Thymus (tissue), 11 donors: ENCODE results near the gene RITA1. TPM values are rescaled to one million over a fixed set of nuclear protein-coding genes. Genes with fewer than 3 reads are reported as not detected.

Experiments used
- DNase-seq, 9 donors: peaks; one replicate each; pipeline ENCODE4 v3.0.0-alpha.2; 2013; ENCODE audit warnings: low spot score in 9 of 9, low read depth in 6 of 9, missing footprints in 1 of 9
- H3K27ac ChIP-seq, 2 donors: one replicate each; pipeline ENCODE4 v1.5.1; 2013; ENCODE audit warnings: control low read depth in 1 of 2, low read depth in 1 of 2, low read length in 1 of 2, mild to moderate bottlenecking in 1 of 2, moderate library complexity in 1 of 2
- H3K27me3 ChIP-seq, 2 donors: one replicate each; pipeline ENCODE4 v1.5.1; 2013; ENCODE audit warnings: low read length in 1 of 2; ENCODE audit not compliant: control insufficient read depth in 2 of 2, insufficient read depth in 1 of 2
- H3K36me3 ChIP-seq, 2 donors: one replicate each; pipeline ENCODE4 v1.5.1; 2013; ENCODE audit warnings: low read length in 1 of 2, mild to moderate bottlenecking in 1 of 2, moderate library complexity in 1 of 2; ENCODE audit not compliant: control insufficient read depth in 2 of 2, insufficient read depth in 2 of 2
- H3K4me1 ChIP-seq, 2 donors: one replicate each; pipeline ENCODE4 v1.5.1; 2013; ENCODE audit warnings: low read length in 2 of 2; ENCODE audit not compliant: control insufficient read depth in 2 of 2, insufficient read depth in 2 of 2
- H3K4me3 ChIP-seq, 2 donors: one replicate each; pipeline ENCODE4 v1.5.1; 2013; ENCODE audit warnings: low read length in 2 of 2, control low read depth in 1 of 2, mild to moderate bottlenecking in 1 of 2
- H3K9me3 ChIP-seq, 2 donors: one replicate each; pipeline ENCODE4 v1.5.1; 2013; ENCODE audit warnings: low read length in 1 of 2, mild to moderate bottlenecking in 1 of 2; ENCODE audit not compliant: control insufficient read depth in 2 of 2, insufficient read depth in 1 of 2
- WGBS: extraction: QIAGEN DNeasy Blood & Tissue Kit; methylation state at CpG from one replicate; pipeline ENCODE4 v1.1.7; 2013; 5-methylcytosine and 5-hydroxymethylcytosine counted together
- polyA plus RNA-seq: library from polyadenylated mRNA; stranded (reverse); fragments of 200-250 nt; gene quantifications from one replicate; pipeline ENCODE4 v1.2.3, GENCODE V29; 2013
- total RNA-seq: library from RNA; stranded (reverse); fragments of 120-200 nt; gene quantifications from one replicate; pipeline ENCODE4 v1.2.4, GENCODE V29; 2013
- donor health status: healthy.

Gene RITA1
- total and polyA plus RNA-seq, 2 donors = 8.5 to 18.3 TPM

GRCh38 chr12:113230315-113231234, 45.1 kb downstream of the RITA1 start:
- Histone ChIP-seq H3K9me3 (peaks cover 0 to 6% of the 10 kb centered on the region in 2 donors), H3K4me3 (no peak overlapping the region), H3K4me1 (peaks cover 19 to 45% of the 10 kb centered on the region in 2 donors), H3K27ac (no peak overlapping the region), H3K27me3 (no peaks in the 10 kb centered on the region), H3K36me3 (peaks cover 12 to 13% of the 10 kb centered on the region in 2 donors)
- 97% methylated on average over 15 of the region's 15 CpGs for WGBS
- no peak for DNase-seq

DNA sequence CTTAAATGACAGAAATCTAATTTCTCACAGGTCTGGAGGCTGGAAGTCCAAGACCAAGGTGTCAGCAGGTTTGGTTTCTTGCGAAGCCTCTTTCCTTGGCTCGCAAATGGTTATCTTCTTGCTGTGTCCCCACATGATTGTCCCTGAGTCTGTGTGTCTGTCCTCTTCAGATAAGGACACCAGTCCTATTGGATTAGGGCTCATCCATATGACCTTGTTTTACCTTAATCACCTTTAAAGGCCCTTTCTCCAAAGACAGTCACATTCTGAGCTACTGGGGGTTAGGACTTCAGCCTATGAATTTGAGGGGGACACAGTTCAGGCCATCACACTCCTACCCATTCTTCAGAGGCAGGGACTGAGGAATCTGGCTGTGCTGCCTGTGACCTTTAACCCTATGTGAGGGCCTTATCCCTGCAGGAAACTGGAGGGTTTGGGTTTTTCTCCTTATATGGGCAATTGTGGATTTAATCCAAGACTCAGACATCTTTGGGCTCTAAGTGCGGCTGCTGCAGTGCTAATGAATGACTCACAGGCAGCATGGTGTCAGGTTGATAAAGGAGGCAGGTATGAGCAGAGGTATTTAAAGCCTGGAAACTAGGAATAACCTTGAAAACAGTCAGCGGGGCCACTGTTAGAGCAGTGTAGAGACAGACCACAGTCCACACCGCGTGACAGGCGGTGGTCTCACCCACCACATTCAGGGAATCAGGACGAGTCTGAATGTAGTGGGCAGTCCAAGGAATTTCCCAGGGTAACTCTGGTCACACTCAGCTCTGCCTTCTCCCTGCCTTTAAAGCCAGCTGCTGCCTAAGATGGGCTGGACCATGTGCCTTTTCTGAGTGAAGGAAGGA, 45.9 kb downstream of the RITA1 start:
- 95% methylated on average over 8 of the region's 8 CpGs for WGBS
- DNase-seq = no peak
- H3K4me1 ChIP-seq = peaks cover 19 to 45% of the 10 kb centered on the region in 2 donors
- H3K4me3 ChIP-seq = no peak overlapping the region
- H3K27ac ChIP-seq = no peak overlapping the region
- H3K9me3 ChIP-seq = peaks cover 0 to 6% of the 10 kb centered on the region in 2 donors
- H3K27me3 ChIP-seq = no peaks in the 10 kb centered on the region
- peaks cover 12 to 15% of the 10 kb centered on the region in 2 donors for H3K36me3 ChIP-seq

- H3K27me3 ChIP-seq = no peaks in the 10 kb centered on the region
- WGBS = 98% methylated on average over 18 of the region's 18 CpGs
- no peak overlapping the region for H3K4me3 ChIP-seq
- peaks cover 0 to 6% of the 10 kb centered on the region in 2 donors for H3K9me3 ChIP-seq
- H3K36me3 ChIP-seq = peaks cover 9 to 13% of the 10 kb centered on the region in 2 donors
- H3K27ac ChIP-seq = peak overlapping the region; percentile 77 to 83
- no peak for DNase-seq
- H3K4me1 ChIP-seq = peaks cover 19 to 46% of the 10 kb centered on the region in 2 donors
These were observed 46.7 kb downstream of the RITA1 start for GRCh38 chr12:113232089-113232839.

GRCh38 chr12:113232840-113233585, 47.5 kb downstream of the RITA1 start:
- no peaks in the 10 kb centered on the region for H3K27me3 ChIP-seq
- 22% methylated on average over 25 of the region's 25 CpGs for WGBS
- peaks cover 9 to 13% of the 10 kb centered on the region in 2 donors for H3K36me3 ChIP-seq
- peaks cover 24 to 54% of the 10 kb centered on the region in 2 donors for H3K4me1 ChIP-seq
- H3K27ac ChIP-seq = peak overlapping the region; percentile 77 to 83
- DNase-seq = peak; percentile 64 to 95 (median 77)
- peaks cover 0 to 6% of the 10 kb centered on the region in 2 donors for H3K9me3 ChIP-seq
- peak overlapping the region; percentile 6 to 11 for H3K4me3 ChIP-seq

- 97% methylated on average over 4 of the region's 4 CpGs for WGBS
- Histone ChIP-seq H3K27me3 (no peaks in the 10 kb centered on the region), H3K4me3 (no peak overlapping the region), H3K27ac (peak overlapping the region in 1 of 2 donors; percentile 83), H3K36me3 (peaks cover 12 to 13% of the 10 kb centered on the region in 2 donors), H3K9me3 (peaks cover 0 to 6% of the 10 kb centered on the region in 2 donors), H3K4me1 (peaks cover 26 to 58% of the 10 kb centered on the region in 2 donors)
- DNase-seq = no peak
These were observed 48.4 kb downstream of the RITA1 start for GRCh38 chr12:113233967-113234366.

DNA sequence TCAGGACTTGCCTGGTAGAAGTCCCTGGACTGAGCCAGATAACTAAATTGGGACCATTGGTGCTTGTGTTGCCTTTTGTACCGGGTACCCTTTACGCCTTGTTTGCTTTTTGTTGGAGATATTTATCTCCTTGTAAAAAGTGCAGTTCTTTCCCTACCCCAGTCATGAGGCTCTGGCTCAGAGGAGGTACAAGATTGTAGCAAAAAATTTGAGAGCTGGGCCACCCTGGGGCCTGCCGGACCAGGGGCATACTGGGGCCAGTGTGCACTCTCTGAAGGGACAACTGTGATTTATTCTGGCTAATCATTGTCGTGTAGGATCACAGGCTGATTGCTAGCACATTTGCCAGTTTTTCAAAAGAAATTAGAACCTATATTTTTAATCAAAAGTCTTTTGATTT, 49.0 kb downstream of the RITA1 start:
- Histone ChIP-seq H3K4me1 (peaks cover 26 to 58% of the 10 kb centered on the region in 2 donors), H3K27ac (no peak overlapping the region), H3K36me3 (peaks cover 12 to 13% of the 10 kb centered on the region in 2 donors), H3K4me3 (no peak overlapping the region), H3K27me3 (no peaks in the 10 kb centered on the region), H3K9me3 (peaks cover 0 to 6% of the 10 kb centered on the region in 2 donors)
- no peak for DNase-seq
- WGBS = 95% methylated on average over 4 of the region's 4 CpGs

- Histone ChIP-seq H3K36me3 (peaks cover 7 to 12% of the 10 kb centered on the region in 2 donors), H3K4me1 (peaks cover 27 to 60% of the 10 kb centered on the region in 2 donors), H3K27ac (no peak overlapping the region), H3K4me3 (no peak overlapping the region), H3K27me3 (no peaks in the 10 kb centered on the region), H3K9me3 (peaks cover 0 to 3% of the 10 kb centered on the region in 2 donors)
- 97% methylated on average over 6 of the region's 6 CpGs for WGBS
- no peak for DNase-seq
These were observed 50.5 kb downstream of the RITA1 start for GRCh38 chr12:113235976-113236375.
